Mucosa of descending colon (tissue), 3 donors: ENCODE results near the gene B3GNT9. TPM values are rescaled to one million over a fixed set of nuclear protein-coding genes. Genes with fewer than 3 reads are reported as not detected.

Experiments
- ATAC-seq: fragments of 200-7000 bp; cut with Tn5 transposase; one replicate; pipeline ENCODE4 v1.9.1; 2020; ENCODE audit warnings: mild to moderate bottlenecking, moderate library complexity
- DNase-seq, 3 donors: peaks; one replicate each; pipeline ENCODE4 v3.0.0-alpha.2; 2020
- H3K36me3 ChIP-seq: fragments of 200-600 bp; one replicate; pipeline ENCODE4 v1.8.0; 2021; ENCODE audit warnings: low read depth, mild to moderate bottlenecking
- H3K4me1 ChIP-seq: fragments of 200-600 bp; one replicate; pipeline ENCODE4 v1.8.0; 2021; ENCODE audit warnings: low read depth, mild to moderate bottlenecking
- H3K4me3 ChIP-seq: fragments of 200-600 bp; one replicate; pipeline ENCODE4 v1.8.0; 2021; ENCODE audit warnings: mild to moderate bottlenecking
- H3K9me3 ChIP-seq: fragments of 200-600 bp; one replicate; pipeline ENCODE4 v1.8.0; 2021; ENCODE audit warnings: mild to moderate bottlenecking
- CTCF ChIP-seq: fragments of 200-600 bp; IDR thresholded peaks from one replicate; pipeline ENCODE4 v1.8.0; 2022; ENCODE audit warnings: antibody characterized with exemption, mild to moderate bottlenecking
- intact Hi-C, 2 donors: fragments of 100-400 bp; cut with DNase I in 1 of 2; cut with micrococcal nuclease in 1 of 2; formaldehyde crosslinking; loops; one replicate each; pipeline versions ENCODE4 v1.11.0 to v1.11.1; 2022; cut with DNase I, micrococcal nuclease
- total RNA-seq, 3 donors: library from RNA; stranded (reverse); fragmentation: NEBNext Ultra II Directional in 2 of 3; extraction: Animal tissue kit (Norgen Biotek cat#: 25700) in 2 of 3; gene quantifications; one replicate each; pipeline versions ENCODE4 v1.2.1 to v1.2.4, GENCODE V29; 2021 to 2023
- donor health status: DM: no; HTN: no; CAD: no; lungs with moderate emphysema.
- donor health status: DM: no; HTN: no; CAD: no.
- donor health status: DM: no; HTN: yes; CAD: no.

B3GNT9 gene
- total RNA-seq, 3 donors from 2014 or later = 1.5 to 8.4 (median 4.0) TPM

- H3K9me3 ChIP-seq = no peaks in the 10 kb centered on the region
- intact Hi-C loops = no loop called here
- no peaks in the 10 kb centered on the region for H3K36me3 ChIP-seq
- H3K4me1 ChIP-seq = peaks cover 50% of the 10 kb centered on the region
- ATAC-seq (peak; percentile 50), DNase-seq (peak; percentile 74 to 84 (median 74))
- H3K4me3 ChIP-seq = no peak within 1 kb of the TSS
- no peak for TF ChIP-seq CTCF
These were observed 13.8 kb upstream of the B3GNT9 start, which contains the start of gene HSF4 for GRCh38 chr16:67164599-67165061. Gene HSF4 (plus strand): TSS chr16:67164745. CDS start chr16:67164812, 67 bp downstream.

DNA sequence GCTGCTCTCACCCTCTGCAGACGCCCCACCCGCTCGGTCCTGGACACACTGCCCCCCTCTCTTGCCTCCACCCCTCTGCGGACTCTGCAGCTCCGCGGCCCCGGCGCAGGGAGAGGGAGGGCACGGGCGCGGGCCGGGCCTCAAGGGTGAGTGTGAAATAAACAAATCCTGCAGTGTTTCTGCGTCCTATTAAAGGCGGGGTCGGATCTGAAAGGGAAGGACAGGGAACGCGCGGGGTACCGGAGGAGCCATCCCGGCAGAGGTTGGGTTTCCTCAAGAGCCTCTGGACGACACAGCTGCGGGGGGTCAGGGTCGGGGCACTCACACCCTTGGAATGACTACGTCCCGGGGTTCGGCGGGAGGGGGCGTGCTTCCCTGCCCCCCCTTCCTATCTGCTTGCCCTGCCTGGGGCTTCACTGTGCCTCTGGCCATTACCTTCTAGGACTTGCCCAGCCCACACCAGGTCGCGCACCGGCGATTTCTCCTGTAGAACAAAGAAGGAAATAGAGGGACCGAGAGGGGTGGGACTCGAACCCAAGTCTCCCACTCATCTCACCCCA is 13.3 kb upstream of the B3GNT9 start:
- ATAC-seq (no peak), DNase-seq (no peak)
- no peak overlapping the region for H3K4me3 ChIP-seq
- intact Hi-C loops = no loop called here
- H3K36me3 ChIP-seq = no peaks in the 10 kb centered on the region
- no peak for TF ChIP-seq CTCF
- H3K4me1 ChIP-seq = peaks cover 45% of the 10 kb centered on the region
- H3K9me3 ChIP-seq = no peaks in the 10 kb centered on the region

- no peak for ATAC-seq
- peaks cover 44% of the 10 kb centered on the region for H3K4me1 ChIP-seq
- DNase-seq = peak; percentile 35 to 70 (median 60)
- H3K36me3 ChIP-seq = no peaks in the 10 kb centered on the region
- intact Hi-C loops = no loop called here
- no peaks in the 10 kb centered on the region for H3K9me3 ChIP-seq
- H3K4me3 ChIP-seq = no peak overlapping the region
- TF ChIP-seq CTCF = no peak
These were observed 12.6 kb upstream of the B3GNT9 start for GRCh38 chr16:67163164-67163998.

- TF ChIP-seq CTCF = no peak
- Histone ChIP-seq H3K36me3 (no peaks in the 10 kb centered on the region), H3K4me3 (no peak overlapping the region), H3K9me3 (no peaks in the 10 kb centered on the region), H3K4me1 (peaks cover 44% of the 10 kb centered on the region)
- DNase-seq (peak in 1 of 3 donors; percentile 14), ATAC-seq (no peak)
- intact Hi-C loops = no loop called here
These were observed 11.8 kb upstream of the B3GNT9 start for GRCh38 chr16:67162506-67163163.

DNA sequence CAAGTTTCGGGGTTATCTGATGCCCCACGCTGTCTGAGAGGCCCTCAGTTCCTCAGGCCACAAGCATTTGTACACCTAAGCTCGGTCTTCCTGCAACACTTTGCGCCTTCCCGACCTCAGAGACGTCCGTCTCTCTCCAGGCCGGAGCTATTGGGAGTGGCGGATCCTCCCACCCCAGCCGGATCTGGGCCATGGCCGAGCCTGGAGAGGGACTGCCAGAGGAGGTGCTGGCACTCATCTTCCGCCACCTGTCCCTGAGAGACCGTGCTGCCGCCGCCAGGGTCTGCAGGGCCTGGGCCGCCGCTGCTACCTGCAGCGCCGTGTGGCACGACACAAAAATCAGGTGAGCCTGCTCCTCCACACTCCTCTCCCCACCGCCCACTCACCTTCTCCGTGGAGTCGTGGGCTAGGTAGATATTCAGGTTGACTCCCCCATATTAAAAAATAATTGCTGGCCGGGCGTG is 10.8 kb upstream of the B3GNT9 start:
- no peak for ATAC-seq
- Histone ChIP-seq H3K4me3 (no peak overlapping the region), H3K36me3 (no peaks in the 10 kb centered on the region), H3K4me1 (peaks cover 50% of the 10 kb centered on the region), H3K9me3 (no peaks in the 10 kb centered on the region)
- peak in 2 of 3 donors; percentile 19 to 70 for DNase-seq
- no peak for TF ChIP-seq CTCF
- intact Hi-C loops = no loop called here
